Fibroblast of skin of left biceps (primary cell): Measurements from ENCODE around the gene PRKAG2.
"Not testable (repeated sequence)": the region's sequence is repeated elsewhere in the genome, so short reads cannot be mapped to it uniquely, and the experiment has no call there.

Source experiments
- DNase-seq, 2 experiments: peaks; one replicate each; pipeline ENCODE4 v3.0.0-alpha.2; 2013; ENCODE audit warnings: low read depth in 2 of 2

The PRKAG2 gene

GRCh38 chr7:151835636-151836035 lies 41.3 kb downstream of the PRKAG2 start:
- DNase-seq = no peak

- DNase-seq = no peak
These were observed 42.5 kb downstream of the PRKAG2 start for GRCh38 chr7:151834271-151835035.

GRCh38 chr7:151833691-151834090 lies 43.2 kb downstream of the PRKAG2 start:
- no peak for DNase-seq

- no peak for DNase-seq
These were observed 43.7 kb downstream of the PRKAG2 start for GRCh38 chr7:151833213-151833651.

GRCh38 chr7:151832656-151833055 lies 44.3 kb downstream of the PRKAG2 start:
- DNase-seq = no peak

- DNase-seq = no peak
These were observed 44.8 kb downstream of the PRKAG2 start for GRCh38 chr7:151832138-151832537.

- DNase-seq = no peak
These were observed 45.3 kb downstream of the PRKAG2 start for GRCh38 chr7:151831606-151832005.

- DNase-seq = no peak
These were observed 46.6 kb downstream of the PRKAG2 start for GRCh38 chr7:151830121-151830830.

GRCh38 chr7:151829707-151830106 lies 47.2 kb downstream of the PRKAG2 start:
- no peak for DNase-seq

GRCh38 chr7:151827620-151828019 lies 49.3 kb downstream of the PRKAG2 start:
- DNase-seq = no peak

GRCh38 chr7:151826316-151826715 lies 50.6 kb downstream of the PRKAG2 start:
- DNase-seq = not testable (repeated sequence)

GRCh38 chr7:151825721-151826120 lies 51.2 kb downstream of the PRKAG2 start:
- no peak for DNase-seq

GRCh38 chr7:151824373-151824933 lies 52.5 kb downstream of the PRKAG2 start:
- no peak for DNase-seq

GRCh38 chr7:151823566-151824372 lies 53.1 kb downstream of the PRKAG2 start:
- no peak for DNase-seq

GRCh38 chr7:151822541-151823181 lies 54.3 kb downstream of the PRKAG2 start:
- DNase-seq = no peak

- no peak for DNase-seq
These were observed 54.9 kb downstream of the PRKAG2 start for GRCh38 chr7:151821806-151822540.

- DNase-seq = no peak
These were observed 55.7 kb downstream of the PRKAG2 start for GRCh38 chr7:151821226-151821625.

- DNase-seq = no peak
These were observed 56.3 kb downstream of the PRKAG2 start for GRCh38 chr7:151820491-151821105.

- no peak for DNase-seq
These were observed 57.0 kb downstream of the PRKAG2 start for GRCh38 chr7:151819866-151820265.
